A673 (cell line): ENCODE measurements around the gene NEDD4L. TPM values are rescaled to one million over a fixed set of nuclear protein-coding genes. Genes with fewer than 3 reads are reported as not detected.

Source experiments
- BruUV-seq: library from RNA; stranded (reverse); fragments of 400-500 nt; replicated peaks from 2 replicates; lab custom pipeline; 2021; lab: Mats Ljungman, UMichigan
- CTCF ChIA-PET: fragments of 300-600 bp; sonication (Branson Sonifier 250); formaldehyde crosslinking; loops from one replicate; lab custom pipeline; 2022; ENCODE audit warnings: antibody characterized with exemption; lab: Charles Lee
- POLR2A ChIA-PET: fragments of 300-600 bp; sonication (Branson Sonifier 250); formaldehyde crosslinking; loops from one replicate; lab custom pipeline; 2022; ENCODE audit warnings: antibody characterized with exemption; ENCODE audit not compliant: low non-redundant PET; lab: Charles Lee
- DNase-seq: peaks from one replicate; pipeline ENCODE4 v3.0.0-alpha.2; 2015; ENCODE audit warnings: low spot score
- H3K27ac ChIP-seq: fragments of 200-600 bp; sonication (generic); 2 replicates; pipeline ENCODE4 v1.5.1; 2016; ENCODE audit warnings: mixed run types, low read depth, mild to moderate bottlenecking, mixed read lengths, antibody characterized with exemption, low read length; ENCODE audit not compliant: poor library complexity, severe bottlenecking
- H3K27me3 ChIP-seq: fragments of 200-600 bp; sonication (generic); replicated peaks from 2 replicates; pipeline ENCODE4 v1.6.1; 2017; ENCODE audit warnings: mixed run types, low read depth, mild to moderate bottlenecking, mixed read lengths, antibody characterized with exemption, low read length; ENCODE audit not compliant: insufficient read depth, poor library complexity
- H3K36me3 ChIP-seq: fragments of 200-600 bp; sonication (generic); 2 replicates; pipeline ENCODE4 v1.6.1; 2016; ENCODE audit warnings: mixed run types, mild to moderate bottlenecking, mixed read lengths, antibody characterized with exemption, low read length; ENCODE audit not compliant: insufficient read depth, poor library complexity, severe bottlenecking
- H3K4me1 ChIP-seq: fragments of 200-600 bp; sonication (generic); 2 replicates; pipeline ENCODE4 v1.6.1; 2017; ENCODE audit warnings: mixed run types, mild to moderate bottlenecking, mixed read lengths, antibody characterized with exemption, low read length; ENCODE audit not compliant: insufficient read depth, poor library complexity, severe bottlenecking
- H3K4me3 ChIP-seq: fragments of 200-600 bp; sonication (generic); 2 replicates; pipeline ENCODE4 v1.5.1; 2016; ENCODE audit warnings: low read depth, mixed run types, mild to moderate bottlenecking, mixed read lengths, low read length; ENCODE audit not compliant: poor library complexity, severe bottlenecking
- H3K9me3 ChIP-seq: fragments of 200-600 bp; sonication (generic); 2 replicates; pipeline ENCODE4 v1.6.1; 2016; ENCODE audit warnings: mixed run types, low read depth, mild to moderate bottlenecking, mixed read lengths, antibody characterized with exemption, low read length; ENCODE audit not compliant: poor library complexity, severe bottlenecking
- CTCF ChIP-seq: fragments of 300-800, 200-600 bp; sonication (generic); conservative IDR thresholded peaks from 2 replicates; pipeline ENCODE4 v1.5.1; 2017; ENCODE audit warnings: low read depth, mild to moderate bottlenecking, antibody characterized with exemption, low read length, moderate library complexity, mixed read lengths
- EZH2 ChIP-seq: fragments of 200-600 bp; sonication (generic); IDR thresholded peaks from 2 replicates; pipeline ENCODE4 v1.6.1; 2017; ENCODE audit warnings: borderline replicate concordance, low read depth, mild to moderate bottlenecking, mixed read lengths, antibody characterized with exemption, low read length; ENCODE audit not compliant: poor library complexity, severe bottlenecking
- intact Hi-C: fragments of 100-400 bp; cut with micrococcal nuclease; formaldehyde crosslinking; loops from one replicate; pipeline ENCODE4 v1.10.0; 2022; ENCODE audit not compliant: unreplicated experiment
- total RNA-seq: library from RNA; stranded (reverse); gene quantifications from 2 replicates; pipeline ENCODE4 v1.2.3, GENCODE V29; 2021

The NEDD4L gene
- total RNA-seq, 1 experiment from 2014 or later = 15.3 TPM

DNA sequence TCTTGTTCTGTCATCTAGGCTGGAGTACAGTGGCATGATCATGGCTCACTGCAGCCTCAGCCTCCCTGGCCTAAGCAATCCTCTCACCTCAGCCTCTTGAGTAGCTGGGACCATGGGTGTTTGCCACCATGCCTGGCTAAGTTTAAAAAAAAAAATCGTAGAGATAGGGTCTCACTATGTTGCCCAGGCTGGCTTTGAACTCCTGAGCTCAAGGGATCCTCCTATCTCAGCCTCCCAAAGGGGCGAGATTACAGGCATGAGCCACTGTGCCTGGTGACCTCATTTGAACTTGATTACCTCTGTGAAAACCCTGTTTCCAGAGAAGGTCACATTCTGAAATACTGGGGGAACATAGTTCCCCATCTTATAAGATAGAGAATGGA, 190.3 kb downstream of the NEDD4L start:
- POLR2A ChIA-PET = no interaction called here
- BruUV-seq = no TSS peak
- Histone ChIP-seq H3K4me3 (no peak overlapping the region), H3K27me3 (no peaks in the 10 kb centered on the region), H3K4me1 (no peaks in the 10 kb centered on the region), H3K9me3 (no peaks in the 10 kb centered on the region), H3K36me3 (no peaks in the 10 kb centered on the region), H3K27ac (no peak overlapping the region)
- DNase-seq = no peak
- CTCF ChIA-PET = no interaction called here
- TF ChIP-seq EZH2 (no peak), CTCF (no peak)
- intact Hi-C loops = no loop called here

- intact Hi-C loops = no loop called here
- no peak for DNase-seq
- no peaks in the 10 kb centered on the region for H3K36me3 ChIP-seq
- no TSS peak for BruUV-seq
- POLR2A ChIA-PET = no interaction called here
- CTCF ChIA-PET = no interaction called here
- H3K27me3 ChIP-seq = no peaks in the 10 kb centered on the region
- no peaks in the 10 kb centered on the region for H3K9me3 ChIP-seq
- H3K4me1 ChIP-seq = no peaks in the 10 kb centered on the region
- no peak for TF ChIP-seq CTCF
- TF ChIP-seq EZH2 = no peak
- H3K27ac ChIP-seq = no peak overlapping the region
- H3K4me3 ChIP-seq = no peak overlapping the region
These were observed 191.0 kb downstream of the NEDD4L start for GRCh38 chr18:58235001-58235436.

- H3K36me3 ChIP-seq = no peaks in the 10 kb centered on the region
- no peak for TF ChIP-seq EZH2
- TF ChIP-seq CTCF = no peak
- no TSS peak for BruUV-seq
- no peaks in the 10 kb centered on the region for H3K27me3 ChIP-seq
- no peaks in the 10 kb centered on the region for H3K9me3 ChIP-seq
- ChIA-PET CTCF (no interaction called here), POLR2A (no interaction called here)
- H3K27ac ChIP-seq = no peak overlapping the region
- no peak for DNase-seq
- intact Hi-C loops = no loop called here
- peaks cover 25% of the 10 kb centered on the region for H3K4me1 ChIP-seq
- no peak overlapping the region for H3K4me3 ChIP-seq
These were observed 195.9 kb downstream of the NEDD4L start for GRCh38 chr18:58239879-58240278.
